IgD-negative memory B cell (primary cell): ENCODE measurements around the gene ALMS1. TPM values are rescaled to one million over a fixed set of nuclear protein-coding genes. Genes with fewer than 3 reads are reported as not detected.
"Not testable (repeated sequence)": the region's sequence is repeated elsewhere in the genome, so short reads cannot be mapped to it uniquely, and the experiment has no call there.

Experiments used
- H3K27ac Mint-ChIP-seq, 3 donors: one replicate each; pipeline ENCODE4 v1.8.0; 2020 to 2022; ENCODE audit warnings: mild to moderate bottlenecking in 3 of 3, mixed read lengths in 3 of 3, moderate library complexity in 1 of 3
- H3K27me3 Mint-ChIP-seq: one replicate; pipeline ENCODE4 v1.8.0; 2021; ENCODE audit warnings: mixed read lengths
- H3K36me3 Mint-ChIP-seq: one replicate; pipeline ENCODE4 v1.8.0; 2020; ENCODE audit warnings: mild to moderate bottlenecking, mixed read lengths
- H3K4me1 Mint-ChIP-seq, 3 donors: one replicate each; pipeline ENCODE4 v1.8.0; 2020 to 2022; ENCODE audit warnings: mixed read lengths in 3 of 3, mild to moderate bottlenecking in 1 of 3
- H3K4me3 Mint-ChIP-seq, 4 donors: one replicate each; pipeline ENCODE4 v1.8.0; 2020 to 2022; ENCODE audit warnings: mild to moderate bottlenecking in 4 of 4, mixed read lengths in 4 of 4, moderate library complexity in 3 of 4
- H3K9me3 Mint-ChIP-seq, 3 donors: one replicate each; pipeline ENCODE4 v1.8.0; 2020 to 2021; ENCODE audit warnings: mixed read lengths in 3 of 3, mild to moderate bottlenecking in 1 of 3
- polyA plus RNA-seq: library from polyadenylated mRNA; unstranded; fragments of 300-500 nt; fragmentation: Illumina TruSeq; gene quantifications from one replicate; pipeline ENCODE4 v1.2.3, GENCODE V29; 2021

ALMS1 gene, protein sequence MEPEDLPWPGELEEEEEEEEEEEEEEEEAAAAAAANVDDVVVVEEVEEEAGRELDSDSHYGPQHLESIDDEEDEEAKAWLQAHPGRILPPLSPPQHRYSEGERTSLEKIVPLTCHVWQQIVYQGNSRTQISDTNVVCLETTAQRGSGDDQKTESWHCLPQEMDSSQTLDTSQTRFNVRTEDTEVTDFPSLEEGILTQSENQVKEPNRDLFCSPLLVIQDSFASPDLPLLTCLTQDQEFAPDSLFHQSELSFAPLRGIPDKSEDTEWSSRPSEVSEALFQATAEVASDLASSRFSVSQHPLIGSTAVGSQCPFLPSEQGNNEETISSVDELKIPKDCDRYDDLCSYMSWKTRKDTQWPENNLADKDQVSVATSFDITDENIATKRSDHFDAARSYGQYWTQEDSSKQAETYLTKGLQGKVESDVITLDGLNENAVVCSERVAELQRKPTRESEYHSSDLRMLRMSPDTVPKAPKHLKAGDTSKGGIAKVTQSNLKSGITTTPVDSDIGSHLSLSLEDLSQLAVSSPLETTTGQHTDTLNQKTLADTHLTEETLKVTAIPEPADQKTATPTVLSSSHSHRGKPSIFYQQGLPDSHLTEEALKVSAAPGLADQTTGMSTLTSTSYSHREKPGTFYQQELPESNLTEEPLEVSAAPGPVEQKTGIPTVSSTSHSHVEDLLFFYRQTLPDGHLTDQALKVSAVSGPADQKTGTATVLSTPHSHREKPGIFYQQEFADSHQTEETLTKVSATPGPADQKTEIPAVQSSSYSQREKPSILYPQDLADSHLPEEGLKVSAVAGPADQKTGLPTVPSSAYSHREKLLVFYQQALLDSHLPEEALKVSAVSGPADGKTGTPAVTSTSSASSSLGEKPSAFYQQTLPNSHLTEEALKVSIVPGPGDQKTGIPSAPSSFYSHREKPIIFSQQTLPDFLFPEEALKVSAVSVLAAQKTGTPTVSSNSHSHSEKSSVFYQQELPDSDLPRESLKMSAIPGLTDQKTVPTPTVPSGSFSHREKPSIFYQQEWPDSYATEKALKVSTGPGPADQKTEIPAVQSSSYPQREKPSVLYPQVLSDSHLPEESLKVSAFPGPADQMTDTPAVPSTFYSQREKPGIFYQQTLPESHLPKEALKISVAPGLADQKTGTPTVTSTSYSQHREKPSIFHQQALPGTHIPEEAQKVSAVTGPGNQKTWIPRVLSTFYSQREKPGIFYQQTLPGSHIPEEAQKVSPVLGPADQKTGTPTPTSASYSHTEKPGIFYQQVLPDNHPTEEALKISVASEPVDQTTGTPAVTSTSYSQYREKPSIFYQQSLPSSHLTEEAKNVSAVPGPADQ (N-terminal part only)
- 2.3 TPM for polyA plus RNA-seq

DNA sequence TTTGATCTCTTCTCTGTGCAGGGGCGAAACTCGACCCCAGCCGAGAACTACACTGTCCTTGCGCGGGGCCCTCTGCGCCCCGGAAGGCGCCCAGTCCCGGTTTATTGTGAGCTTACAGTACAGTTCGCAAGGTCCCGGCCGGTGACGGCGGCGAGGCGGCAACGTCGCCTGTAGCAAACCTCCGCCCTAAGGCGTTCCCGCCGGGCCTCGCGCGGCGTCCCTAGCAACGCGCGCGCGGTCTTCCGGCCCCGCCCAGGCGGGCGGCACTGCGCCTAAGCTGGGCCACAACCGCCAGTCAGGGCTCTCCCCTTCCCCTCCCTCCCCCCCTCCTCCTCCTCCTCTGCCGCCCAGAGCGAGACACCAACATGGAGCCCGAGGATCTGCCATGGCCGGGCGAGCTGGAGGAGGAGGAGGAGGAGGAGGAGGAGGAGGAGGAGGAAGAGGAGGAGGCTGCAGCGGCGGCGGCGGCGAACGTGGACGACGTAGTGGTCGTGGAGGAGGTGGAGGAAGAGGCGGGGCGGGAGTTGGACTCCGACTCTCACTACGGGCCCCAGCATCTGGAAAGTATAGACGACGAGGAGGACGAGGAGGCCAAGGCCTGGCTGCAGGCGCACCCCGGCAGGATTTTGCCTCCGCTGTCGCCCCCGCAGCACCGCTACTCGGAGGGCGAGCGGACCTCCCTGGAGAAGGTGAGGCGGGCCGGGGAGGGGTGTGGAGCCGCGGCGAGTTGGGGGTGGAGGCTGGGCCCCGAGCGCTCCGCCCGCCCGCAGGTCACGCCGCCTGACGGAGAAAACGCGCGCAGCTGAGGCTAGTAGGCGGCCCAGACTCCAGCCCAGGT is at the start of gene ALMS1:
TSS of gene ALMS1 (plus strand) at position 333 of the 838 bp plus-strand sequence. CDS start at position 366, 33 bp downstream.
- peak within 1 kb of the TSS; percentile 88 to 97 (median 96) for H3K4me3 Mint-ChIP-seq
- peaks cover 23 to 25% (median 24%) of the 10 kb centered on the region in 3 donors for H3K4me1 Mint-ChIP-seq
- H3K27me3 Mint-ChIP-seq, result no peaks in the 10 kb centered on the region
- no peaks in the 10 kb centered on the region for H3K9me3 Mint-ChIP-seq
- no peaks in the 10 kb centered on the region for H3K36me3 Mint-ChIP-seq
- H3K27ac Mint-ChIP-seq, result peak within 1 kb of the TSS; percentile 91 to 97 (median 94)

GRCh38 chr2:73337828-73338227 is 47.8 kb upstream of the ALMS1 start:
- Mint-ChIP-seq H3K9me3 (peaks cover 0 to 12% (median 7%) of the 10 kb centered on the region in 3 donors), H3K27ac (no peak overlapping the region), H3K4me3 (no peak overlapping the region), H3K36me3 (peaks cover 3% of the 10 kb centered on the region), H3K4me1 (peaks cover 0 to 9% (median 8%) of the 10 kb centered on the region in 3 donors), H3K27me3 (peaks cover 1% of the 10 kb centered on the region)

- H3K4me1 Mint-ChIP-seq, result peaks cover 0 to 9% (median 8%) of the 10 kb centered on the region in 3 donors
- H3K9me3 Mint-ChIP-seq, result peaks cover 0 to 8% (median 7%) of the 10 kb centered on the region in 3 donors
- no peak overlapping the region for H3K27ac Mint-ChIP-seq
- peaks cover 3% of the 10 kb centered on the region for H3K36me3 Mint-ChIP-seq
- no peak overlapping the region for H3K4me3 Mint-ChIP-seq
- no peaks in the 10 kb centered on the region for H3K27me3 Mint-ChIP-seq
Measured at GRCh38 chr2:73339201-73339600, 46.4 kb upstream of the ALMS1 start.

DNA sequence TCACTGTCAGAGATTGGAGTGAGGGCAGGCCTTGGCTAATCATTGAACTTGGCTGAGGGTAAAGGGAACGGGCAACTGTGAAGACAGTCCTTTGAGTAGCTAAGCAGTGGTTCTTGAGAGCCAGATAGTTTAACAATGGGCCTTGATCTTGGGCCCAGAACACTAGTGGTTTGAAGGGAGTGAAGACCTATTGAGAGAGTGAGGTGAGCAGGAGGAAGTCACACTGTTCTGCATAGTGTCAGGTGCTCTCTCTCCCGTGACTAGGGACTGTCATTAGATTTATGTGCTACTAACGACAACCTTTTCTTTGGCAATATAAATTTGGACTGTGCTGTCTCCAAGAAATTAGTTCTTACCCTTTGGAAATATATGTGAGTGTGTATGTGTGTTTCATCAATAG is 44.6 kb upstream of the ALMS1 start:
- H3K27me3 Mint-ChIP-seq, result peaks cover 1% of the 10 kb centered on the region
- peaks cover 0 to 9% (median 8%) of the 10 kb centered on the region in 3 donors for H3K4me1 Mint-ChIP-seq
- H3K4me3 Mint-ChIP-seq, result no peak overlapping the region
- peaks cover 0 to 3% (median 0%) of the 10 kb centered on the region in 3 donors for H3K9me3 Mint-ChIP-seq
- no peak overlapping the region for H3K27ac Mint-ChIP-seq
- peaks cover 1% of the 10 kb centered on the region for H3K36me3 Mint-ChIP-seq

DNA sequence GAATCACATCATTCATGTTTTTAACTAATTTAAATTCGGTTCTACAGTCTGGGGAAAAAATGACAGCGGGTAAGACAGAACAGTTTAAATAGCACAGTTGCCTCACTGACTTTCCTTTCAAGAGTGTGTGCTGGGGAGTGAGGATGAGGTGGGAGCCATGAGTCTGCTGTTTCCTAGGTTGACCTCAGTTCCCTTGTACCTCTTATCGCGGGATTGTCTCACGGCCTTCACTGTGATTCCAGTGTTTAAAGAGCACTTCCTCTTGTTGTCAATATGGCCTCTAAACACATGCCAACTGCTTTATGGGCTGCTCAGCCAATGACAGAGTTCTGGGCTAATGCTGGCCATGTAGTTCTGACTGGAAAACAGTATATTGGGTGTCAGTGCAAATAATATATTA is 41.6 kb upstream of the ALMS1 start:
- no peaks in the 10 kb centered on the region for H3K9me3 Mint-ChIP-seq
- peaks cover 5% of the 10 kb centered on the region for H3K27me3 Mint-ChIP-seq

DNA sequence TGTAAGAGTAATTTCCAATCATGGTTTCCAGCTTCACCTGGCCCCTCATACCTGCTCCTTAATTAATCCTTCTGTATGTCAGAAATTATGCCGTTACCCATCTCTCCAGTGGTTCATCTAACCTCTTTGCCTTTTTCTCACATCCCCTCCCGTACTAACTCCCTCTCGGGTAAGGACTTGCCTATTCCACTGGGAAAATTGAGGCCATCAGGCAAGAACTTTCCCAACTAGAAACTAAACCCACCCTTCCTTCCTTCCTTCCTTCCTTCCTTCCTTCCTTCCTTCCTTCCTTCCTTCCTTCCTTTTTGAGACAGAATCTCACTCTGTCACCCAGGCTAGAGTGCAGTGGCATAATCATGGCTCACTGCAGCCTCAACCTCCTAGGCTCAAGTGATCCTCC is 40.9 kb upstream of the ALMS1 start:
- H3K27ac Mint-ChIP-seq, H3K4me3 Mint-ChIP-seq, H3K27me3 Mint-ChIP-seq, H3K4me1 Mint-ChIP-seq, H3K9me3 Mint-ChIP-seq, H3K36me3 Mint-ChIP-seq: not testable (repeated sequence)

More for the DNA sequence above, 41.6 kb upstream of the ALMS1 start:
- H3K4me3 Mint-ChIP-seq, result no peak overlapping the region
- H3K36me3 Mint-ChIP-seq, result peaks cover 2% of the 10 kb centered on the region
- H3K27ac Mint-ChIP-seq, result no peak overlapping the region
- no peaks in the 10 kb centered on the region for H3K4me1 Mint-ChIP-seq

- no peak overlapping the region for H3K4me3 Mint-ChIP-seq
- peaks cover 5% of the 10 kb centered on the region for H3K27me3 Mint-ChIP-seq
- H3K4me1 Mint-ChIP-seq, result no peaks in the 10 kb centered on the region
- H3K36me3 Mint-ChIP-seq, result peaks cover 2% of the 10 kb centered on the region
- H3K27ac Mint-ChIP-seq, result no peak overlapping the region
- H3K9me3 Mint-ChIP-seq, result no peaks in the 10 kb centered on the region
Measured at GRCh38 chr2:73350035-73350691, 35.5 kb upstream of the ALMS1 start.

- Mint-ChIP-seq H3K27ac (no peak overlapping the region), H3K27me3 (peaks cover 5% of the 10 kb centered on the region), H3K4me1 (no peaks in the 10 kb centered on the region), H3K9me3 (peaks cover 2 to 3% (median 3%) of the 10 kb centered on the region in 3 donors), H3K36me3 (no peaks in the 10 kb centered on the region), H3K4me3 (no peak overlapping the region)
Measured at GRCh38 chr2:73356097-73356496, 29.5 kb upstream of the ALMS1 start.

DNA sequence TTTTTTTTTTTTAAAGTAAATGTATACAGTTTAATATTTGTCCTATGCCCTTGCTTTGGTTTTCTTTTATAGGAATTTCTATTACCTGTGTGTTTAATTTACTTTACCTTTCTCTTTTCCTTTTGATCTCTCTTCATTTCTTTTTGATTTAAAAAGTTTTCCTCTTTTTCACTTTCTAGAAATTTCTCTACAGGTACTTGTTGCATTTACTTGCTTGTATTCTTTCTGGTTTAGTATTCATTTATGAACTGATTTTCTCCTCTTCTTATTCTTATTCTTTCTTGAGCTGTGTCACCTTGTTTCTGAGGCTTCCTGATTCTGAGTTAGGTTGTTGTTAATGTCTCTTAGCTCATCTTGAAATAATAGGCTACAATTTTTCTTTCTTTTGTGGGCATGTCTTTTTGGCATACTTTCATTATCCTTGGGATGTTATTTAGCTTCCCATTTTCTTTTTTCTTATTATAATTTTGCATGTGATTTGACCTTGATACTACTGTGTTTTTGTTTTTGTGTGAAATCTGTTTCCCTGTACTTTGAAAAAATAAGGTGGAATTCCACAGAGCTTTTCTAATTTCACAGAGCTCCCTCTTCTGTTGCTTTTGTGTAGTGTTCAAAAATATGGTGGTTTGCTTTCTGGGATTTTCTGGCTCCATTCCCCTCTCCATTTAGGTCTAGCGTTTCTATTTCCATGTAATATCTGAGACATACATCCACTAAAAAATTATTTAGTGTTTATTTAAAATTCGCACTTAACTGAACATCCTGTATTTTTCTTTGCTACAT is 25.5 kb upstream of the ALMS1 start:
- H3K27me3 Mint-ChIP-seq, result peaks cover 8% of the 10 kb centered on the region
- H3K9me3 Mint-ChIP-seq, result peaks cover 2 to 3% (median 3%) of the 10 kb centered on the region in 3 donors

DNA sequence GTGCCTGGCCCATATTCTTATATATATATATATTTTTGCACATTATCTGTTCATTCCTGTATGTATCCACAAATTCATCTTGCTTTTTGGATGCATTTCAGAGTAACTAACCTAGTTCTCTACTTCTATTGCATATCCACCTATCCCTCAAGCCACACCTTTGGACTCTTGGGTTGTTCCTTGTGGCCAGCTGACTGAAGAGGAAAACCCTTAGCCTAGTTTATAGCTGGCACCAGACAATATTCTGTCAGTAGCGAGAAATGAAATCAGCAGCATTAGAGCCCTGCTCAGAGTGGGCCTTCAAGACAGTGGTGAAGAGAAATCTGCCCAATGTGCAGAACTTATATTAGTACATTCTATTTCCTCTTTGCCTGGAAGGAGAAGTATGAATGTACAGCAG is 19.6 kb upstream of the ALMS1 start:
- peaks cover 7% of the 10 kb centered on the region for H3K27me3 Mint-ChIP-seq

More for the DNA sequence above, 25.5 kb upstream of the ALMS1 start:
- Mint-ChIP-seq H3K36me3 (peaks cover 3% of the 10 kb centered on the region), H3K4me1 (no peaks in the 10 kb centered on the region), H3K27ac (no peak overlapping the region), H3K4me3 (no peak overlapping the region)

DNA sequence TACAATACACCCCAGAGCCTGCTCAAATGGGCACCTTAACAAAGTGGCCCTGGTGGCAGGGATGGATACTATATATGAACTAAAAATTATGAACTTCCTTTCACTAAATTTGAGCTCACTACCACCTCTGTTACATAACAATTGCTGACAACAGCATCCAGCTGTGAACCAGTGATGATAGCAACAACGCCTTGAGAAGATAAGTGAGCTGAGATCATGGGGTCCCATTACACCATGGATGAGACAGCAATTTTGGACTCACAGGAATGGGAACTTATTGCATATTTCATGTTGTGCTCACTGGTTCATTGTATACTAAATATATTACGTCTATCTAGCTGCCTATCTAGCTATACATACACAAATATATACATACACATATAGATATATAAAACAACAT is 16.9 kb upstream of the ALMS1 start:
- Mint-ChIP-seq H3K27me3 (peaks cover 5% of the 10 kb centered on the region), H3K36me3 (no peaks in the 10 kb centered on the region), H3K4me3 (no peak overlapping the region), H3K9me3 (no peaks in the 10 kb centered on the region), H3K27ac (no peak overlapping the region), H3K4me1 (no peaks in the 10 kb centered on the region)

More for the DNA sequence above, 19.6 kb upstream of the ALMS1 start:
- H3K4me1 Mint-ChIP-seq, result no peaks in the 10 kb centered on the region
- H3K9me3 Mint-ChIP-seq, result no peaks in the 10 kb centered on the region
- peaks cover 3% of the 10 kb centered on the region for H3K36me3 Mint-ChIP-seq
- H3K27ac Mint-ChIP-seq, result no peak overlapping the region
- no peak overlapping the region for H3K4me3 Mint-ChIP-seq

DNA sequence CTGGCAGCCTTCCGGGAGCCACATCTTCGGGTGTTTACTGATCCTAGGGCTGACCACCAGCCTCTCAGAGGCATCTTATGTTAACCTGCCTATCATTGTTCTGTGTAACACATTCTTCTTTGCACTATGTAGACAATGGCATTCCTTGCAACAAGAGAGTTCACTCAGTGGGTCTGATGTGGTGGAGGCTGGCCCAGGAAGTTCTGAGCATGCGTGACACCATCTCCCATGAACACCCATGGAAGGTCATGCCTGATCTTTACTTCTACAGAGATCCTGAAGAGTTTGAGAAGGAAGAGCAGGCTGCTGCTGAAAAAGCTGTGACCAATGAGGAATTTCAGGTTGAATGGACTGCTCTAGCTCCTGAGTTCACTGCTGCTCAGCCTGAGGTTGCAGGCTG is 15.3 kb upstream of the ALMS1 start:
- H3K27ac Mint-ChIP-seq, result no peak overlapping the region
- H3K4me1 Mint-ChIP-seq, result no peaks in the 10 kb centered on the region
- peaks cover 8% of the 10 kb centered on the region for H3K27me3 Mint-ChIP-seq
- H3K36me3 Mint-ChIP-seq, result no peaks in the 10 kb centered on the region
- no peaks in the 10 kb centered on the region for H3K9me3 Mint-ChIP-seq
- no peak overlapping the region for H3K4me3 Mint-ChIP-seq

GRCh38 chr2:73373344-73373743 is 12.3 kb upstream of the ALMS1 start:
- Mint-ChIP-seq H3K9me3 (peaks cover 0 to 1% (median 0%) of the 10 kb centered on the region in 3 donors), H3K27me3 (peaks cover 14% of the 10 kb centered on the region), H3K27ac (no peak overlapping the region), H3K36me3 (no peaks in the 10 kb centered on the region), H3K4me3 (no peak overlapping the region), H3K4me1 (no peaks in the 10 kb centered on the region)
